Raji (cell line): ENCODE data around the gene CHST1.

ENCODE experiments used
- POLR2A ChIP-seq: IDR thresholded peaks from 2 replicates; pipeline ENCODE4 v1.6.1; 2011; ENCODE audit warnings: low read depth, low read length, control low read depth; ENCODE audit not compliant: insufficient read depth

The CHST1 gene

GRCh38 chr11:45678976-45679375 lies 13.6 kb upstream of the CHST1 start:
- TF ChIP-seq POLR2A: no peak

GRCh38 chr11:45677770-45678512 lies 12.5 kb upstream of the CHST1 start:
- no peak for TF ChIP-seq POLR2A

GRCh38 chr11:45676522-45677095 lies 11.2 kb upstream of the CHST1 start:
- TF ChIP-seq POLR2A: no peak

- TF ChIP-seq POLR2A: no peak
These were observed 10.2 kb upstream of the CHST1 start for GRCh38 chr11:45675646-45676045.

GRCh38 chr11:45674481-45675190 lies 9.2 kb upstream of the CHST1 start:
- no peak for TF ChIP-seq POLR2A

- no peak for TF ChIP-seq POLR2A
These were observed 8.0 kb upstream of the CHST1 start for GRCh38 chr11:45673441-45673840.

- TF ChIP-seq POLR2A: no peak
These were observed 7.2 kb upstream of the CHST1 start for GRCh38 chr11:45672593-45672992.

- TF ChIP-seq POLR2A: no peak
These were observed 6.1 kb upstream of the CHST1 start for GRCh38 chr11:45671246-45672171.

- no peak for TF ChIP-seq POLR2A
These were observed 5.1 kb upstream of the CHST1 start for GRCh38 chr11:45670386-45671135.

- TF ChIP-seq POLR2A: no peak
These were observed 4.5 kb upstream of the CHST1 start for GRCh38 chr11:45669956-45670355.

GRCh38 chr11:45669146-45669545 lies 3.7 kb upstream of the CHST1 start:
- TF ChIP-seq POLR2A: no peak

- TF ChIP-seq POLR2A: no peak
These were observed 2.7 kb upstream of the CHST1 start for GRCh38 chr11:45667929-45668680.
